B cell (primary cell): Measurements from ENCODE around the gene ANO2. TPM values are rescaled to one million over a fixed set of nuclear protein-coding genes. Genes with fewer than 3 reads are reported as not detected.

Source experiments
- ATAC-seq: fragments of 200-7000 bp; cut with Tn5 transposase; one replicate; pipeline ENCODE4 v1.10.0; 2021; ENCODE audit warnings: low read depth, mild to moderate bottlenecking, moderate number of reproducible peaks, moderate library complexity
- CTCF ChIA-PET: fragments of 350-600 bp; sonication (Branson Sonifier 250); formaldehyde crosslinking; loops from one replicate; lab custom pipeline; 2021; ENCODE audit warnings: antibody characterized with exemption, inconsistent platforms; lab: Charles Lee
- POLR2A ChIA-PET: fragments of 350-600 bp; sonication (Branson Sonifier 250); formaldehyde crosslinking; loops from one replicate; lab custom pipeline; 2021; ENCODE audit warnings: antibody characterized with exemption; lab: Charles Lee
- DNase-seq: peaks from one replicate; pipeline ENCODE4 v3.0.0; 2013
- H2AFZ ChIP-seq: 2 replicates; pipeline ENCODE4 v1.6.1; 2012; ENCODE audit warnings: mild to moderate bottlenecking, low read depth, low read length; ENCODE audit not compliant: insufficient read depth, poor library complexity, severe bottlenecking
- H3K27ac ChIP-seq, 2 donors: 1 replicate in 1 of 2; 2 replicates in 1 of 2; pipeline ENCODE4 v1.5.1; 2012 to 2013; ENCODE audit warnings: low read length in 2 of 2, mild to moderate bottlenecking in 2 of 2, moderate library complexity in 1 of 2
- H3K27me3 ChIP-seq, 4 experiments: fragments of 200-600 bp in 1 of 4; sonication (generic) in 1 of 4; replicated peaks in 1 of 4; 1 replicate in 2 of 4; 2 replicates in 2 of 4; pipeline versions ENCODE4 v1.6.1 to v1.7.0; 2013 to 2016; ENCODE audit warnings: low read length in 3 of 4, mild to moderate bottlenecking in 2 of 4, mixed read lengths in 1 of 4, moderate library complexity in 1 of 4; ENCODE audit not compliant: insufficient read depth in 4 of 4, control insufficient read depth in 3 of 4; ENCODE audit errors: control extremely low read depth in 1 of 4
- H3K36me3 ChIP-seq, 2 experiments: replicated peaks in 1 of 2; 1 replicate in 1 of 2; 2 replicates in 1 of 2; pipeline versions ENCODE4 v1.6.1 to v1.7.1; 2013; ENCODE audit warnings: low read length in 1 of 2; ENCODE audit not compliant: insufficient read depth in 2 of 2, control insufficient read depth in 1 of 2; ENCODE audit errors: control extremely low read depth in 1 of 2, extremely low read depth in 1 of 2
- H3K4me1 ChIP-seq, 2 donors: fragments of 200-600 bp in 1 of 2; sonication (generic) in 1 of 2; 1 replicate in 1 of 2; 2 replicates in 1 of 2; pipeline versions ENCODE4 v1.5.1 to v1.6.1; 2013 to 2017; ENCODE audit warnings: low read length in 2 of 2; ENCODE audit not compliant: control insufficient read depth in 2 of 2, insufficient read depth in 2 of 2
- H3K4me2 ChIP-seq: replicated peaks from 2 replicates; pipeline ENCODE3; 2012; ENCODE audit warnings: mild to moderate bottlenecking, low read depth, low read length; ENCODE audit not compliant: poor library complexity, severe bottlenecking
- H3K4me3 ChIP-seq, 5 experiments: fragments of 200-600 bp in 1 of 5; sonication (generic) in 1 of 5; 1 replicate in 3 of 5; 2 replicates in 2 of 5; pipeline versions ENCODE4 v1.5.1 to v1.7.0; 2011 to 2016; ENCODE audit warnings: low read length in 4 of 5, mild to moderate bottlenecking in 4 of 5, low read depth in 2 of 5, control low read depth in 1 of 5, moderate library complexity in 1 of 5; ENCODE audit not compliant: insufficient read depth in 1 of 5; ENCODE audit errors: control extremely low read depth in 1 of 5, extremely low read depth in 1 of 5
- H3K79me2 ChIP-seq: fragments of 200-600 bp; sonication (generic); one replicate; pipeline ENCODE4 v1.6.0; 2016; ENCODE audit warnings: low read length; ENCODE audit not compliant: control insufficient read depth, insufficient read depth
- H3K9ac ChIP-seq: fragments of 200-600 bp; sonication (generic); 2 replicates; pipeline ENCODE4 v1.6.1; 2017; ENCODE audit warnings: mild to moderate bottlenecking, low read length, moderate library complexity
- H3K9me3 ChIP-seq, 3 donors: one replicate each; pipeline versions ENCODE4 v1.6.1 to v1.7.1; 2013; ENCODE audit warnings: low read length in 2 of 3; ENCODE audit not compliant: control insufficient read depth in 2 of 3, insufficient read depth in 1 of 3; ENCODE audit errors: control extremely low read depth in 1 of 3
- H4K20me1 ChIP-seq: 2 replicates; pipeline ENCODE4 v1.6.0; 2012; ENCODE audit warnings: mild to moderate bottlenecking, low read length; ENCODE audit not compliant: insufficient read depth, control insufficient read depth, poor library complexity, severe bottlenecking
- H3K27ac Mint-ChIP-seq: one replicate; pipeline ENCODE4 v1.8.0; 2021; ENCODE audit warnings: mixed read lengths
- H3K27me3 Mint-ChIP-seq: one replicate; pipeline ENCODE4 v1.8.0; 2021; ENCODE audit warnings: mixed read lengths
- H3K4me1 Mint-ChIP-seq: one replicate; pipeline ENCODE4 v1.8.0; 2021; ENCODE audit warnings: mixed read lengths
- H3K4me3 Mint-ChIP-seq: one replicate; pipeline ENCODE4 v1.8.0; 2021; ENCODE audit warnings: mixed read lengths
- H3K9me3 Mint-ChIP-seq: one replicate; pipeline ENCODE4 v1.8.0; 2022; ENCODE audit warnings: mixed read lengths; ENCODE audit not compliant: insufficient read depth
- EZH2 ChIP-seq: IDR thresholded peaks from 2 replicates; pipeline ENCODE4 v1.6.1; 2012; ENCODE audit warnings: borderline replicate concordance, low read depth, mild to moderate bottlenecking, moderate library complexity, low read length; ENCODE audit not compliant: insufficient read depth, poor library complexity, severe bottlenecking
- WGBS: methylation state at CpG from one replicate; pipeline ENCODE4 v1.1.5; 2013; ENCODE audit warnings: missing lambda C conversion rate; ENCODE audit not compliant: insufficient coverage; 5-methylcytosine and 5-hydroxymethylcytosine counted together
- intact Hi-C: fragments of 100-400 bp; cut with micrococcal nuclease; formaldehyde crosslinking; loops from one replicate; pipeline ENCODE4 v1.10.0; 2022
- polyA plus RNA-seq: library from polyadenylated mRNA; depleted of rRNA; stranded (reverse); fragments of >200 nt; gene quantifications from 2 replicates; pipeline ENCODE4 v1.2.3, GENCODE V29; 2012
- total RNA-seq, 2 donors: library from RNA; stranded (reverse); fragments of 120-200 nt in 1 of 2; gene quantifications; 1 replicate in 1 of 2; 2 replicates in 1 of 2; pipeline versions ENCODE4 v1.2.3 to v1.2.4, GENCODE V29; 2013 to 2022
- TF ChIP-seq, protein P1 (sequence below): fragments of 200-600 bp; IDR thresholded peaks from one replicate; pipeline ENCODE4 v1.8.0; 2022; ENCODE audit warnings: antibody characterized with exemption, mild to moderate bottlenecking

Gene ANO2
- total and polyA plus RNA-seq, 2 donors (not counting 1 experiment from before 2014, with no cell fraction given), result not detected

- POLR2A ChIA-PET, result no interaction called here
- no peak overlapping the region for H3K27ac ChIP-seq
- CTCF ChIA-PET, result no interaction called here
These were observed 197.0 kb downstream of the ANO2 start for GRCh38 chr12:5748027-5748426.

DNA sequence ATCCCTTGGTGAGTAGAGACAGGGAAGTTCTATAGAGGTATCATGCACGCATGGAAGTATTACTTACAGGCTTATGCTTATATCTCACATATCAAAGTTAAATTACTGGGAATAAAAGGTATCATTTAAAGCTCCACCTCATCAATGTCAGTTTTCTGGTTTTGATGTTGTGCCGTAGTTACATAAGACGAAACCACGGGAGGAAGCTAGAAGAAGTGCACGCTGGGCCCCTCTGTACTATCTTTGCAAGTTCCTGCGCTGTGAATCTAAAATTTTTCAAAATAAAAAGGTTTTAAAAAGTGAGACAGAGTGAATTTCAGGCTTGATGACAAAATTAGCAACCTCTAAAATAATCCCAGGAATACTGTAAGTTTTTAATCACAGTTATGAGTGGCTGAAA is 198.1 kb downstream of the ANO2 start:
- intact Hi-C loops, result no loop called here
- POLR2A ChIA-PET, result no interaction called here

More at GRCh38 chr12:5748027-5748426, 197.0 kb downstream of the ANO2 start:
- no peaks in the 10 kb centered on the region for H3K9me3 Mint-ChIP-seq
- Histone ChIP-seq H3K9ac (no peak overlapping the region), H3K9me3 (no peaks in the 10 kb centered on the region), H3K4me1 (no peaks in the 10 kb centered on the region), H3K79me2 (no peaks in the 10 kb centered on the region), H3K4me3 (no peak overlapping the region), H3K4me2 (no peak overlapping the region), H4K20me1 (no peaks in the 10 kb centered on the region), H3K27me3 (no peaks in the 10 kb centered on the region), H2AFZ (no peak overlapping the region), H3K36me3 (no peaks in the 10 kb centered on the region)
- H3K27me3 Mint-ChIP-seq, result no peaks in the 10 kb centered on the region
- no peaks in the 10 kb centered on the region for H3K4me1 Mint-ChIP-seq
- TF ChIP-seq EZH2, result no peak
- TF ChIP-seq, protein P1, sequence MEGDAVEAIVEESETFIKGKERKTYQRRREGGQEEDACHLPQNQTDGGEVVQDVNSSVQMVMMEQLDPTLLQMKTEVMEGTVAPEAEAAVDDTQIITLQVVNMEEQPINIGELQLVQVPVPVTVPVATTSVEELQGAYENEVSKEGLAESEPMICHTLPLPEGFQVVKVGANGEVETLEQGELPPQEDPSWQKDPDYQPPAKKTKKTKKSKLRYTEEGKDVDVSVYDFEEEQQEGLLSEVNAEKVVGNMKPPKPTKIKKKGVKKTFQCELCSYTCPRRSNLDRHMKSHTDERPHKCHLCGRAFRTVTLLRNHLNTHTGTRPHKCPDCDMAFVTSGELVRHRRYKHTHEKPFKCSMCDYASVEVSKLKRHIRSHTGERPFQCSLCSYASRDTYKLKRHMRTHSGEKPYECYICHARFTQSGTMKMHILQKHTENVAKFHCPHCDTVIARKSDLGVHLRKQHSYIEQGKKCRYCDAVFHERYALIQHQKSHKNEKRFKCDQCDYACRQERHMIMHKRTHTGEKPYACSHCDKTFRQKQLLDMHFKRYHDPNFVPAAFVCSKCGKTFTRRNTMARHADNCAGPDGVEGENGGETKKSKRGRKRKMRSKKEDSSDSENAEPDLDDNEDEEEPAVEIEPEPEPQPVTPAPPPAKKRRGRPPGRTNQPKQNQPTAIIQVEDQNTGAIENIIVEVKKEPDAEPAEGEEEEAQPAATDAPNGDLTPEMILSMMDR, result no peak
- no peak overlapping the region for H3K27ac Mint-ChIP-seq
- ATAC-seq, result no peak
- WGBS, result 82% methylated on average over 11 of the region's 12 CpGs
- no peak for DNase-seq
- H3K4me3 Mint-ChIP-seq, result no peak overlapping the region
- intact Hi-C loops, result no loop called here

More for the DNA sequence above, 198.1 kb downstream of the ANO2 start:
- no peaks in the 10 kb centered on the region for H3K4me1 ChIP-seq
- H3K9me3 ChIP-seq, result no peaks in the 10 kb centered on the region
- CTCF ChIA-PET, result interaction anchor here (1.6 kb wide), 1 partner anchor 10 kb away, joined by 5 read pairs; no protein-coding TSS in a partner anchor
- no CpG with 5 or more reads among the region's 6 CpGs for WGBS
- Mint-ChIP-seq H3K27ac (no peak overlapping the region), H3K4me1 (no peaks in the 10 kb centered on the region), H3K27me3 (peaks cover 3% of the 10 kb centered on the region), H3K9me3 (no peaks in the 10 kb centered on the region), H3K4me3 (no peak overlapping the region)
- DNase-seq (no peak), ATAC-seq (no peak)
- H3K36me3 ChIP-seq, result no peaks in the 10 kb centered on the region
- H3K4me3 ChIP-seq, result no peak overlapping the region
- H3K27ac ChIP-seq, result no peak overlapping the region
- H3K27me3 ChIP-seq, result no peaks in the 10 kb centered on the region
- H3K9ac ChIP-seq, result no peak overlapping the region
- H2AFZ ChIP-seq, result no peak overlapping the region
- H4K20me1 ChIP-seq, result no peaks in the 10 kb centered on the region
- TF ChIP-seq, protein P1, result no peak
- no peak for TF ChIP-seq EZH2
- no peak overlapping the region for H3K4me2 ChIP-seq
- no peaks in the 10 kb centered on the region for H3K79me2 ChIP-seq
